Stimulated activated CD8-positive, alpha-beta memory T cell treated with anti-CD3 and anti-CD28 coated beads, Interleukin-15, amount 100 ng/mL, for 1 hour (primary cell): Measurements from ENCODE around the gene CYP3A5.
"Not testable (repeated sequence)": the region's sequence is repeated elsewhere in the genome, so short reads cannot be mapped to it uniquely, and the experiment has no call there.

Source experiments
- DNase-seq: peaks from one replicate; pipeline ENCODE4 v3.0.0-alpha.2; 2020; ENCODE audit warnings: low read depth

Gene CYP3A5

DNA sequence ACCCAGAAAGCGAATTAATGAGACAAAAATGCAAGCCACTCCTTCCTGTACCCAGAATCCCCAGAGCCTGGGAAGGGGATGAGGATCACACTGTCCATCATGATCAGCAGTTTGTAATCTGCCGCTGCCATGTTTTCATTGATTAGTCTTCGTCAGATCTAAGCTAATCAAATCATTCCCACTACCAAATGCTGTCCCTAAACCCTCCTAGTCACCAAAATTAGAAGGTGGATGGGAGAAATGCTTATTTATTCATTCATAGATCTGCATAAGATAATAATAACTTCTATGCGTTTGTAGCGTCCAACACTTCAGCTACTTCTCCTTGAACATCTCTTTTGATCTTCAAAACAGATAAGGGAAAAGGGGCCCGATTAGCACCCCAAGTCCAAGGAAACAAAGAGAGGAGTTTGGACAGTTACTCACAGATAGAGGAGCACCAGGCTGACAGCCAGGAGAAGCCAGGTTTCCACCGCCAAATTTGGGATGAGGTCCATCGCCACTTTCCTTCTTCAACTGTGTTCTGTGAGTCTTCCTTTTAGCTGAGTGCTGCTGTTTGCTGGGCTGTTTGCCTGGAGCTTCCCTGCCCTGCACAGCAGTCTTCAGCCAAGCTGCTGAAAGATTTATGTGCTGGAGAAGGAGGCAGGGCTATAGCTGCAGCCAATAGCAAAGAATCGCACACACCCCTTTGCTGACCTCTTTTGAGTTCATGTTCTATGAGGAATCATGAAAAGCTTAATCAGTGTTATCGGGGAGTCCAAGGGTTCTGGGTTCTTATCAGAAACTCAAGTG, at the start of gene CYP3A5:
TSS of gene CYP3A5 (minus strand) at position 597 of the 792 bp plus-strand sequence. CDS start at position 497, 100 bp downstream.
- DNase-seq, result no peak

GRCh38 chr7:99728615-99729014, 48.8 kb upstream of the CYP3A5 start:
- no peak for DNase-seq

GRCh38 chr7:99723201-99723600, 43.4 kb upstream of the CYP3A5 start:
- DNase-seq, result not testable (repeated sequence)

DNA sequence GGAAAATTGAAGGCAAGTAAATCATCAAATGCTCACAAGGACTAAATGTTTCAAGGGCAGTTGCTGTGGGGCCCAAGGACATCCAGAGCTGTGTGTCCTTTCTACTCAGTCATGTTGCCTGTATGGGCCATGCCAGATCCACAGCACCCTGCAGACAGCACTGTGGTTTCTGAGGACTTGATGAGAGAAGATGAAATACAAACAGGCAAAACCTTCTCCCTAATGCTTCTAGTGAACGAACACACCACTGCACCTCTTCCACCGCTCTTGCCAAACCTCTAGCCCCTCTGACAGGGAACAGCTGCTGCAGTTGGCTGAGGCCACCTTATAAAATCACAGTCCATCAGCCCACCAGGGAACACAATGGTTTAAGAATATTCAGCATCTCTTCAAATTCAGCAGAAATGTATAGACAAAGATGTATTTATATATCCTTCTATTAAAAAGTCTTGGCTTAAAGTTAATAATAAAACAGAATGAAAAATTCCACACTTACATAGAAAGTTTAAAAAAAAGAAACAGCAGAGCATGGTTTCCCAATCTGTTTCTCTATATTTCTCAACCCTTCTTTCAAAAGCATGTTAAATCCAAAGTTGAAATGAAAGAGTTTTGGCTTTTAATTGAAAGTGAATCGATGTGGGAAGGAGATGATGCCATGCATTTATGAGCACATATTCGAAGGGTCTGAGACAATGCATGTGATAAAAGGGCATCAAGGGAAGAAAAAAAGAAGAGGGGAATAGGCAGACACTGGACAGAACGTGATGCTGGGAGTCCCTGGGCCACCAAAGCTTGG, 41.2 kb upstream of the CYP3A5 start:
- no peak for DNase-seq

- no peak for DNase-seq
Observed at GRCh38 chr7:99719996-99720769, 40.4 kb upstream of the CYP3A5 start.

GRCh38 chr7:99713995-99714570, 34.3 kb upstream of the CYP3A5 start:
- DNase-seq, result no peak

- no peak for DNase-seq
Observed at GRCh38 chr7:99709838-99710578, 30.2 kb upstream of the CYP3A5 start.

- no peak for DNase-seq
Observed at GRCh38 chr7:99709260-99709659, 29.5 kb upstream of the CYP3A5 start.

DNA sequence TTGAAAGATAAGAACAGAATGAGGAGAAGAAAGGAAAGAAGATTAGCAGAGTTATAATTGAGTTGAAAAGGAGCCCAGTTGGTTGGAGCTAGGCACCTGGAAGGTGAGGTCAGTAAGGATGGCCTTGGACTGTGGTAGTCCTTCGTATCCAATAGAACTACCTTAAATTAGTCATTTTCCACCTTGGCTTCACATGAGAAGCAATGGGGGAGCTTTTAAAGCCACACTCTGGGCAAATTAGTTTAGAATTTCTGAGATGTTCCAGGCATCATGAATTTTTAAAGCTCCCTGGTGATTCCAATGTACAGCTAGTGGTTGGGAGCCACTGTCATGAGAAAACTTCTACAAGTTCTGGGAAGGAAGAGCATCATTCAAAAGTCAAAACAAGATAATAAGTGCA, 27.3 kb upstream of the CYP3A5 start:
- DNase-seq, result no peak

GRCh38 chr7:99699946-99700345, 20.1 kb upstream of the CYP3A5 start:
- DNase-seq, result no peak

GRCh38 chr7:99698867-99699730, 19.3 kb upstream of the CYP3A5 start:
- DNase-seq, result not testable (repeated sequence)

- no peak for DNase-seq
Observed at GRCh38 chr7:99694912-99695304, 15.1 kb upstream of the CYP3A5 start.

DNA sequence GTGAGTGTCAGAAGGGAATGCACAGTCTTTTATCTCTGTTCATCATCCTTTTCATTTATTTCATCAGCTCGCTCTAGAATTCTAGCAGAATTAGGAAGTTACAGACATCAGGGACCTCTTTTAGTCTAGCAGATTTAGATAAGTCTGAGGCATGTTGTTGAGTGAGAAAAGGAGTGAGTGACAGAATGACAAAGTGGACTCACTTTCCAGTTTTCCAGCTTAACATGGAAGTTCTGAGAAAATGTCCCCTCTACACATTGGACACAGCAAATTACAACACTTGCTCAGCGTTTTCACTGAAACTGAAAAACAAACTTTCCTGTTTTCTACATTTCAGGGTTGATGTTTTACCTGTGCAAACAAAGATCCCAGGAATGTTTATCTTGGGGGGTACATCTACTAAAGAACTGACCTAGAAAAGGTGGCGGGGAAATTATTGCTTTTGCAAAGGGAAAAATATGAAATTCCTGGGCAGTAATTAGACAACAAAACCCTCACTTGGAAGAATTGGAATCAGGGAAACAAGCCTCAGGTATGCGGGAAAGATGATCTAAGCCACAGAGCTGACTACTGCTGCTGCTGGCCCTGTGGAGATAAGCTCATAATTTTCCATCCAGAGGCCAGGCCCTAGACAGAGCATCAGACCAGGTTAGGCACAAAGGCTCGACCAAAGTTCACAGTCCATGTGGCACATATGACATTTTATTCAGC, 14.6 kb upstream of the CYP3A5 start:
- no peak for DNase-seq

DNA sequence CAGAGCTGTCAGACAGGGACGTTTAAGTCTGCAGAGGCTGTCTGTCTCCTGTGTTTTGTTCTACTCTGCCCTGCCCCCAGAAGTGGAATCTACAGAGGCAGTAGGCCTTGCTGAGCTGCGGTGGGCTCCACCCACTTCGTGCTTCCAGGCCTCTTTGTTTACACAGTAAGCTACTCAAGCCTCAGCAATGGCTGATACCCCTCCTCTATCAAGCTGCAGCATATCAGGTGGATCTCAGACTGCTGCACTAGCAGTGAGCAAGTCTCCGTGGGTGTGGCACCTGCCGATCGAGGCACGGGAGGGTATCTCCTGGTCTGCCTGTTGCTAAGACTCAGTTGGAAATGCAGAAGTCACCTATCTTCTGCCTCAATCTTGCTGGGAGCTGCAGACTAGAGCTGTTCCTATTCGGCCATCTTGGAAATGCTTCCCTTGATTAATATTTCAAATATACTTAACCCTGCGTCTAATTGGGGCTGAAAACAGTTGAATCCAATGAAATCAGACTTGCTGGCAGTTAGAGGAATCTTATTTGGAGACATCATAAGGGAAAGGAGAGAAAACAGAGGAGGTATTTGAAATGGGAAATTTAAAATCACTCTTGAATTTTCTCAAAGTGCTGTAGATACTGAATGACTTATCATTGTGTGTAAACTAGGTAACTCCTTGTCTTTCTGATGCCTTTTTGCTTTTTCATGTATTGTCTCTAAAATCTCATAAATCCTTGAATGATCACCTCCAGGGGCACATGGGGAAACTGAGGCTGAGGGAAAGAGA, 13.8 kb upstream of the CYP3A5 start:
- no peak for DNase-seq

DNA sequence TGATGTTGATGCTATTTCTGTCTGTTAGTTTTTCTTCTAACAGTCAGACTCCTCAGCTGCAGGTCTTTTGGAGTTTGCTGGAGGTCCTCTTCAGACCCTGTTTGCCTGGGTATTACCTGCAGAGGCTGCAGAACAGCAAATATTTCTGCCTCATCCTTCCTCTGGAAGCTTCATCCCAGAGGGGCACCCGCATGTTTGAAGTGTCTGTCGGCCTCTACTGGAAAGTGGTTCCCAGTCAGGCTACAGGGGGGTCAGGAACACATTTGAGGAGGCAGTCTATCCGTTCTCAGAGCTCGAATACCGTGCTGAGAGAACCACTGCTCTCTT, 13.3 kb upstream of the CYP3A5 start:
- no peak for DNase-seq

DNA sequence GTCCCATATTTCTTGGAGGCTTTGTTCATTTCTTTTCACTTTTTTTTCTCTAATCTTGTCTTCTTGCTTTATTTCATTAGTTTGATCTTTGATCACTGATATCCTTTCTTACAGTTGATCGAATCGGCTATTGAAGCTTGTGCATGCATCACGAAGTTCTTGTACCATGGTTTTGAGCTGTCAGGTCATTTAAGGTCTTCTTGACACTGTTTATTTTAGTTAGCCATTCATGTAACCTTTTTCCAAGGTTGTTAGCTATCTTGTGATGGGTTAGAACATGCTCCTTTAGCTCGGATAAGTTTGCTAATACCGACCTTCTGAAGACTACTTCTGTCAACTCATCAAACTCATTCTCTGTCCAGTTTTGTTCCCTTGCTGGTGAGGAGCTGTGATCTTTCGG, 12.8 kb upstream of the CYP3A5 start:
- not testable (repeated sequence) for DNase-seq

DNA sequence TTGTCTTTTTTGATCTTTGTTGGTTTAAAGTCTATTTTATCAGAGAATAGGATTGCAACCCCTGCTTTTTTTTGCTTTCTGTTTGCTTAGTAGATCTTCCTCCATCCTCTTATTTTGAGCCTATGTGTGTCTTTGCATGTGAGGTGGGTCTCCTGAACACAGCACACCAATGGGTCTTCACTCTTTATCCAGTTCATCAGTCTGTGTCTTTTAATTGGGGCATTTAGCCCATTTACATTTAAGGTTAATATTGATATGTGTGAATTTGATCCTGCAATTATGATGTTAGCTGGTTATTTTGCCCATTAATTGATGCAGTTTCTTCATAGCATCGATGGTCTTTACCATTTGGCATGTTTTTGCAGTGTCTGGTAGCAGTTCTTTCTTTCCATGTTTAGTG, 11.9 kb upstream of the CYP3A5 start:
- not testable (repeated sequence) for DNase-seq

DNA sequence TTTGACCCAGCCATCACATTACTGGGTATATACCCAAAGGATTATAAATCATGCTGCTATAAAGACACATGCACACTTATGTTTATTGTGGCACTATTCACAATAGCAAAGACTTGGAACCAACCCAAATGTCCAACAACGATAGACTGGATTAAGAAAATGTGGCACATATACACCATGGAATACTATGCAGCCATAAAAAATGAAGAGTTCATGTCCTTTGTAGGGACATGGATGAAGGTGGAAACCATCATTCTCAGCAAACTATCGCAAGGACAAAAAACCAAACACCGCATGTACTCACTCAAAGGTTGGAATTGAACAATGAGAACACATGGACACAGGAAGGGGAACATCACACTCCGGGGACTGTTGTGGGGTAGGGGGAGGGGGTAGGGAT, 11.1 kb upstream of the CYP3A5 start:
- DNase-seq, result not testable (repeated sequence)
